Skeletal muscle cell (primary cell): ENCODE data around the gene AUTS2.
A peak's percentile ranks its signal among the peaks of the same experiment; 100 is the strongest.
"Not testable (repeated sequence)": the region's sequence is repeated elsewhere in the genome, so short reads cannot be mapped to it uniquely, and the experiment has no call there.

Experiments used
- DNase-seq: peaks from one replicate; pipeline ENCODE4 v3.0.0-alpha.2; 2010; ENCODE audit warnings: low read depth
- H3K4me3 ChIP-seq: 2 replicates; pipeline ENCODE4 v1.5.1; 2011; ENCODE audit warnings: low read depth, mild to moderate bottlenecking, control low read depth, low read length, moderate library complexity

AUTS2 gene

DNA sequence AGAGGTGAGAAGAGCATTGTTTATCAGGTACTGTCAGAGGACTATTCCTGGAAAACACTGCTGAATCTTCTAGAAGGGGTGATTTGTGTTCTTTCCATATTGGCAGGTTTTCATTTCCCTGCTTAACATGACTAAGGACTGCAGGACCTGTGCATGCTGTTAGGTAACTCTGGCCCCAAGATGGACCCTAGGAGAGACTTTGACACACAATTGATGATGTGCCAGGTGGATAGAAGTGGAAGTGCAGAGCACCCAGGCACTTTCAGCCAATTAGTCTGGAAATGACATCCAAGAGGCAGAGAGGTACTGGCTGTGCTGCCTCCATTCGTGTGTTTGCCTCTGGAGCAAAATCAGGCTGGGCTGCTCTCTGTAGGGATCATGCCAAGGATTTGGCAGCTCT lies 1037.4 kb downstream of the AUTS2 start:
- no peak for DNase-seq
- H3K4me3 ChIP-seq: no peak overlapping the region

DNA sequence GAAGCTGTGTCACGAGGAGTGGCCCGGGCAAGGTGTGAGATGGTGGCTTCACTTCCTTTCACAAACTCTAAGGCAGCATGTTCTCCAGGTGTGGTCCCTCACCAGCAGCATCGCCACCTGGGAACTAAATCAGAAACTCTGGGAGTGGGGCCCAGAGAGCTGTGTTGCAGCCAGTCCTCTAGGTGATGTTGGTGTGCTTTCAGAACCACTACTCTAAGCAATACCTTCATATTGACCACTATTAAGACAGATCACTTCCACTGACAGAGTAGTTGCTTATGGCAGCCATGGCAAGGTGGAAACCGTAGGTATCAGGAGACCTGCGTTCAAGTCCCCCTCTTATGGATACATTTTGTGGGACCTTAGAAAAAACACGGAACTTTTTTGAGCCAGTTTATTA lies 1037.9 kb downstream of the AUTS2 start:
- no peak for DNase-seq
- H3K4me3 ChIP-seq: no peak overlapping the region

DNA sequence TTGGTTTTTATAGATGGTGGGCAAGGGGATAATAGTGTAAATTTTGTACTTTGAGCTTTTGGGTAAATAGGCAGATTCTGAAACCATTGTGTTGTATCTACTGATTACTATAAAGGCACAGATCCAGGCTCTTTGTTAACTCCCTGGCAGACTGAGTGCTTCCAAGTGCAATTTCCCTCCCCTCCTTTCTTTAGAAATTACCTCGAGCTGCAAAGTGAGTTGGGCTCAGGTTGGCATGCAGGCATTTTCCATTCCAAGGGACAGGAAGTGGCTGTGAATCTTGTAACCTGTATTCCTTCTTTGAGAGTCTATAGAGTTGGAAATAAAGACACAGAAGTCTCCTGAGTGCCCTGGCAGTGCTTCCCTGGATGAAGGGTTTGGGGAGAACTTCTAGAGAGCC lies 1039.5 kb downstream of the AUTS2 start:
- DNase-seq: no peak
- no peak overlapping the region for H3K4me3 ChIP-seq

DNA sequence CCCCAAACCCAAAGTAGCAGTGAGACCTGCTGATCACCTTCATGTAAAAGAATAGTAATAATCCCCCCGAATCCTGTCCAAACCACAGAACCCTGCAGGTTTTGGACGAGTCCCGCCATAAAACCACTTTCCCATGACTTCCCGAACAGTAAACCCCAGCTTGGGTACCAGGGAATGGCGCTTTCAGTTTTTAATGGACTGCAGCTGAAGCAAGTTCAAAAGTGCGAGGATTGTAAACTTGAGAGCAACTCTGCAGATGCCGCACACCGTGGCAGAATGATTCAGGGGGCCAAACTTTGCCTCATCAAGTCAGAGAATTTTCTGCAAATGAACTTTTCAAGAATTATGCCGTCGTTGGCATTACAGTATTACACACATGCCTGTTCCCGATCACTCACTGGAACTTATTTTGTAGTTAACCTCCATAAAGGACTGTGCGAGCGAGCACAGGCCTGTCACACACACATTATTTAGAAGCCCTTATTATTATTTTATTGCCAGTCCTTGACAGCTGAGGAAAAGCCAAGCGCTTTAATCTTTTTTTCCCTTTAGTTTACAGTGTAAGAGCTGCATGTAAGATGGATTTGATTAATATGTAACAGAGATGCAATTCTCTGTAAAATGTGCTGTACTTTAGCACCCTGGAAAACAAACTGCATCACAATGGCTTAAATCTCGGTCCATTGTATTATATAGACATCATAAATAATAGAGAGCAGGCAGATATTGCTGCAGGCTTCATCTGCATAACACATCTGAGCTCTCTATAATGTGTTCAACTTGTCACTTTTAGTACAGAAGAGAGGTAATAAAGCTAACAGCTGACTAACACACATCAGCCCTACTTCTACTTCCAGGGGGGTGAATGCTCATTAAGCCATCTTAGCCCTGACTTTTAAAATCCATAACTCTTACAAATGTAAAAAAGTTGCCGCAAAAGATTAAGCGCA lies 1040.2 kb downstream of the AUTS2 start:
- H3K4me3 ChIP-seq: no peak overlapping the region
- no peak for DNase-seq

DNA sequence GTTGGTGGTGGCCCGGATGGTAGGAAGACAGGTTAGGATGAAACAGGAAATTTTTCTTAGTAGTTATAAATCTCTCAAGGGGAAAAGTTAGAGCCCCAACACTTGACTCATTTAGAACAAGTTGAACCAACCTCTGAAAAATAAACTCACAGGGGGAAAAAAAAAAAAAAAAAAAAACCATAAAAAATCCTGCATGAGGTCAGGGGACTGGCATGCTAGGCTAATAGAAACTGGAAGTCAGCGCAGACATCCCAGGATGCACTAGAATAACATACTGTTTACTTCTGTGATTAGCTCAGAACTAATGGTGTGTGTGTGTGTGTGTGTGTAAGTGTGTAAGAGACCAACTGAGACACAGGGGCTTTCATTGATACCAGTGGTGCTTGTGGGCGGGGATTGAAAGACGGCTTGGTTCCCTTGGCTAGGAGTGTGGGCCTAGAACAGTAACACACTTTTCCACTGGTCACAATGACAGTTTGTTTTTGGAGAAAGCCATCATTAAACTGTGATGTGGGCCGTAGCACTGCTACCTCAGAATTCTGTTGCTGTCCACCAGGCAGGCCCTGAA lies 1042.1 kb downstream of the AUTS2 start:
- no peak overlapping the region for H3K4me3 ChIP-seq
- DNase-seq: peak; percentile 57

DNA sequence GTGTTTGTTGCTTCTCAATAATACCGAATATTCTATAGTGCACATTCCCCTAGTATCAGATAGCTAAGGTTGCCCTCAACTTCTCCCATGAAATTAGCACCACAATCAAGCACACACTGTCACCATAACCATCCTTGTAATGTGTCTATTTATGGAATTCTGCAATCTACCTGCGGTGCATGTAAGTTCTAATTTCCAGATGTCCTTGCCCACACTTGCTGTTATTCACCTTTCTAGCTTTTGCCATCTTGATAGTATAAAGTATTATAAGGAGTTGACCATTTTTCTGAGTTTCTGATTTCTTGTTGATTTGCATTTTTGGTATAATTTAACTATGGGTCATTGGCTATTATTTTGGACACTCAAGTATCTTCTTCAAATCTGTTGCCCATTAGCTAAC lies 1043.6 kb downstream of the AUTS2 start:
- H3K4me3 ChIP-seq: no peak overlapping the region
- DNase-seq: no peak

DNA sequence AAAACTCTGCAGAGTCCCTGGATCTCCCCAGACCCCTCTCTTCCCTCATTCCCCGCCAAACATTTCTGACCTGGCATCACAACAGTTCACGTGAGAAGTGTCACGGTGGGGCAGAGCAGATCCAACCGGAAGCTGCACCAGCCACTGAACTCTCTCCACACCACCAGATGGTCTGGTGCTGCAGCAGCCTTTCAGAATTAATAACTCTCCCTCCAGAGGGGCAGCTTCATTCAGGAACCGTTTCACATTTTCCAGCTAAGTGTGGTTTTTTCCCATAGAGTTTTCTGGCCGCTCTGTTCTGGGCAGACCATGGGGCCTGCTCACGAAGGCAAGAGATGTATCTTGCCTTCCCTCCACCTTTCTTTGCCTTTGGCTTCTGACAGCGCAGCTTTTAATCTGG lies 1047.0 kb downstream of the AUTS2 start:
- H3K4me3 ChIP-seq: no peak overlapping the region

DNA sequence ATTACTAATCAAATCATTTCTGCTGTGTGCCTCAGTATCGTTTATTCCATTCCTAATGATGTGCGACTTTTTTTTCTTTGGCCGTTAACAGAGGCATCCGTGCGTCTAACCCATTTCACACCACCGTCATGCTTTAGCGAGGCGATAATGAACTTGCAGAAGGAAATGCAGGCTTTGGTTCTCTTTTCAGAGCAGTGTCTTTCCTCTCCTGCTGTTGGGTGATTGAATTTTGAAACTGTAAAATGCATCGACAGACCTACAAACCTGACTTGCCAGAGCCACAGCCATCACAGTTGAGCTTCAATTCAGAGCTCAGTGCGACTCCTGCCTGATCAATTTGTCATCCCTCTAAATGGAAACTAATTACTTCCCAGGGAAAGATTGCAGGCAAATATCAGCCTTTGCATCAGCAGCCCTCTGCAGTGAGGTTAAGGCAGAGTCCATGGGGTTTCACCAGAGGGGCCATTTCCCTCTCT lies 1047.6 kb downstream of the AUTS2 start:
- no peak for DNase-seq
- H3K4me3 ChIP-seq: no peak overlapping the region

More for the DNA sequence above, 1047.0 kb downstream of the AUTS2 start:
- DNase-seq: no peak

DNA sequence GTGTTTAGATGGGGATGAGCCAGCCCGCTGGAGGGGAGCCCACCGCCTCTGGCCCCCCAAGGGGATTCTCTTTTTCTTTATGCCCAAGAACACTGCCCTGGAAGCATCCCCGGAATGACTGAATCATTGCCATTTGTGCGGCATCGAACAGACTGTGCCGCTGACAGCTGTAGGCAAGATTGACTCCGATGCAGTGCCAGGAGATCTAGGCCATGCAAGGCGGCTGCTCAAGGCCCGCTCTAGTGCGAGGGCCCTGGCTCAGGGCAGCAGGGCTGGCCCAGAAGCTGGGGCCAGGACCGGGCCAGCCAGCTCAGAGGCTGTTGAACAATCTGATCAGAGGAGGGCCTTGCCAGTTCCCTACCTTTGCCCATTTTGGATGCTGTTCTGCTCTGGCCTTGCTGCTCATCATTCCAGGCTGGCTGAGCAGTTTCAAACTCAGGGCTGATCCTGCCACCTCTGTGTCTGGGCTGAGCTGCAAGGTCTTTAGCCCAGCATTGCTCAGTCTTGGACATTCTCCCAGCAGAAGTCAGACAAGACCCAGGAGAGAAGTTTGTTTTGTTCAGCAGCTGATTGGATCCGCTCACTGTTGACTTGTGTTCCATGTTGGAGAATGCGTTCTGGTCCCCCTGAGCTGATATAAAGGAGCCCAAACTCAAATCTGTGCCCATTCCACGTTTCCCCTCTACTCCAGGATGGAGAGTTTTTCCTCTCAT lies 1048.4 kb downstream of the AUTS2 start:
- no peak overlapping the region for H3K4me3 ChIP-seq
- DNase-seq: no peak

DNA sequence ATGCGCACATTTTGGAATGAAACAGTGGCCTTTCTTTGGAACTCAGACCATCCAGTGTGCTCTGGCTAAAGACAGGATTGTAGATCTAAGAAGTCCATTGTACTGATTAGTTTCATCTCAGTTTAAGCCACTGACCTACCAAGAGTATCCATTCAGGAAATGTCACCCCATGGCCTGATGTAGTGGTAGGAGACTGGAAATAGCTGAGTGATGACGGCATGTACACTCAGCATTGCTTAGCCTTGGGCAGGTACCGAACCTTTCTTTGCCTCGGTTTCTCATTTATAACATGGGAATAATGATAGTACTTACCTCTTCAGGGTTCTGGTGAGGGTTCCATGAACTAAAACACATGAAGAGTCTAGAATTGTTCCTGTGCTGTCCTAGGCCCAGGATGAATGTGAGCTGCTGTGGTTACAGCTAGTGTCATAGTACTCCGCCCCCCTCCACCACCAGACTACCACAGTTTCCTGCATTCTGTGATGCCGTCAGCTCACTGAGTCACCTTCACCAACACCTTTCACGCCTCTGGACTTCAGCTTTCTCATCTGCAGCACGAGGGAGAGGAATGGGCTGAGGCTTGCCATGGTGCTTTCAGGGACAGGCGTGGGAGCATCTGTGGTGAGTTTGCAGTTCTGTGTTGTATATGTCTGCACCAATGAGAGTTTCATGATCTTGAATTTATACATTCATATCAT lies 1049.7 kb downstream of the AUTS2 start:
- DNase-seq: peak; percentile 37
- no peak overlapping the region for H3K4me3 ChIP-seq

DNA sequence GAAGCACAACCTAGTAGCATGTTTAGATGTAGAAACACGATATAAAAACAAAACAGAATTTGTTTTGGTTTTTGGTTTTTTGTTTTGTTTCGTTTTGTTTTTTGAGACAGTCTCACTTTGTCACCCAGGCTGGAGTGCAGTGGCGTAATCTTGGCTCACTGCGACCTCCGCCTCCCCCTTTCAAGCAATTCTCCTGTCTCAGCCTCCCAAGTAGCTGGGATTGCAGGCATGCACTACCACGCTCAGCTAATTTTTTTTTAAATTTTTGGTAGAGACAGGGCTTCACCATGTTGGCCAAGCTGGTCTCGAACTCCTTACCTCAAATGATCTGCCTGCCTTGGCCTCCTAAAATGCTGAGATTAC lies 1050.2 kb downstream of the AUTS2 start:
- not testable (repeated sequence) for H3K4me3 ChIP-seq

DNA sequence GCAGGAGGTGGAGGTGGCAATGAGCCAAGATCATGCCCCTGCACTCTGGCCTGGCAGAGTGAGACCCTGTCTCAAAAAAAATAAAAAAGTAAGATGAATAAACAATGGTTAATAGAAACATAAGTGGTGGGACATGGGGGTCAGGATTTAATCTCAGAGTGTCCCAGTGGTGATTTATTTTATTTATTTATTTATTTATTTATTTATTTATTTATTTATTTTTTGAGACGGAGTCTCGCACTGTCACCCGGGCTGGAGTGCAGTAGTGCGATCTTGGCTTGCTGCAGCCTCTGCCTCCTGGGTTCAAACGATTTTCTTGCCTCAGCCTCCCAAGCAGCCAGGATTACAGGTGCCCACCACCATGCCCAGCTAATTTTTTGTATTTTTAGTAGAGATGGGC lies 1051.0 kb downstream of the AUTS2 start:
- no peak overlapping the region for H3K4me3 ChIP-seq
- DNase-seq: no peak

More for the DNA sequence above, 1050.2 kb downstream of the AUTS2 start:
- not testable (repeated sequence) for DNase-seq

DNA sequence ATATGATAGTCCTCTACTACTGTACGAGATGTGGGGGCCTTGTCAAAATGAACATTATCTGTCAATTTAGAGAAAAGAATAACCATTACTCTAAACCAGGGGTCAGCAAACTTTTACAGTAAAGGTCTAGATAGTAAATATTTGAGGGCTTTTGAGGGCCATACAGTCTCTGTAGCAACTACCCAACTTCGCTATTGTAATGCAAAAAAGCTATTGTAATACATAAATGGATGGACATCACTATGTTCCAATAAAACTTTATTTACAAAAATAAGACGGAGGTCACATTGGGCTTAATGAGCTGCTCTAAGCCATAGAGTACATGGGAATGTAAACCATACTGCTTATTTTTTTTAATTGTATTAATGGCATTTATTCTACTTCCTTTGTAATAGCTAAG lies 1055.9 kb downstream of the AUTS2 start:
- DNase-seq: no peak
- H3K4me3 ChIP-seq: no peak overlapping the region

DNA sequence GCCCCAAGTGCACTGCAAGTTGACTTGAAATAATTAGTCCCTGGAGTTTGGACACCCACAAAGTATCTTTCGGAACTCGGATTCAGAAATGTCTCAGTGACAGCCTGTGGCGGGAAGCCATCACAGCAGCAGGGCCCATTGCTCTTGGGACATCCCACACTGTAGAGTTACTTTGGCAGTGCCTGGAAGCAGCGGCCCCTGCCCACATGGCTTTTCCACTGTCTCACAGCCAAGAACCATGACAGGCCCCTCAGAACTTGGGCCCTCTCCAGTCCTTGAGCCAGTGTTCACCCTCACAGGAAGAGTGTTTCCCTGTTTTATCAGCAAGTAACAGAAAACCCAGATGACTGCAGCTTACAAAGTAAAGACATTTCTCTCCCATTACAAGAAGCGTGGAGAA lies 1056.7 kb downstream of the AUTS2 start:
- no peak overlapping the region for H3K4me3 ChIP-seq
- DNase-seq: no peak

DNA sequence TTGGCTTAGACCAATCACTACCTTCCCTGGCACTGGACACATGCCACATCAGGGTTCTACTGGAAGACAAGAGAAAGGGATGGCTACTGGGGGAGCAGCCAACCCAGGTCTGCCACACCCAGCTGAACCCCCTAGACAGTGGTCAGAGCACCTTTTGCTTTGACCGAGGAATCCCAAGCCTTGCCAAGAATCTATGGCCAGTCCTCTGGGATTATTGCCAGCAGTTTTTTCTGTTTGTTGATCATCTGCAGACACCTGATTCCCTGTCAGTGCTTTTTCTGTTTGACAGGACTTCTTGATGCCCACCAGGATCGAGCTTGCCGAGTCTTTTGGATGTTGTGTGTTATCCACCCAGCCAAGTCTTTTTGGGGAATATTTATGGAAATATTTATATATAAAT lies 1057.4 kb downstream of the AUTS2 start:
- DNase-seq: no peak
- H3K4me3 ChIP-seq: no peak overlapping the region

DNA sequence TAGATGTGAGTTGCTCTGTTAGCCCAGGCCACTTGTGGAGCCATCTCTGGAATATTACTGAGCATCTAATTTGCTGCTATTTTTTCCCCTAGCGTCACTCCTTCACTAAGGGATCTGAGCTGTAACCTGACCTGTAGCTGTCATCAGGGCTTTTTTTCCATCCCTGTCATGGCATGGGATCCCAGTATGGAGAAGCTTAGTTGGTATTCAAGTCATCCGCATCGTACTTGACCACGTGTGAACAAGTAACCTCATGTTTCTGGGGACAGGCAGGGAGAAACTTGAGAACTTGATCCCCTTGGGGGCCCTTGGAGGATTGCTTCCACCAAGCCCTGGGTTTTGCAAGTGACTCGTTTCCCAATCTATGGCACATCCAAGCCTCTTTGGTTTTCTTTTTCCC lies 1059.3 kb downstream of the AUTS2 start:
- no peak for DNase-seq
- no peak overlapping the region for H3K4me3 ChIP-seq

DNA sequence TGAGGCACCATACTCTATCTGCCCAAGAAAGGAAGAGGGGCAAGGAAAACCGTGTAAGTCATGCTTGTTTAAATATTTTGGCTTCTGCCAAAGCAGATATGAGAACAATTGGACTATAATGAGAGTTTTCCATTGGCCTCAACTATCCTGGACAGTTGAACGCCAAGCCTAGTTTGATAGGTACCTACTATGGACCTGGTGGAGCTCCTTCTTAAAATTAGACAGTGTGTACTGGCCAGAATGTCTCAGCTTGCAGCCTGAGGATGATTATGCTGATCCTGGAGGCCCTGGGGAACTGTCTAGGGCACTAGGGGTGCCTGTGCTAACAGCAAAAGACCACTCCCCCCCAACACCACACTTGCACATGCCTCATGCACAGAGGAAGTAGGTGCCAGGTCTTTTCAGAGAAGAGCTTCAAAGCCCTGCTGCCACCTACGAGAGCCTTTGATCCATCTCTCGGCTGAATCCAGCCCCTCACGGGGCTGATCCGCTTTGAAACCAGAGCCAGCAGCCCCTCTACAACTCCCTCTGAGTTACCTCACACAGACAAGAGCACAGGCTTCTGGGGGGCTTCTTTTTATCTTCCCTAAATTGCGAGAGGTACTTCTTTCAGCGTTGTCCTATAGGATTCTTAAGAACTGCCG lies 1059.8 kb downstream of the AUTS2 start:
- no peak for DNase-seq

DNA sequence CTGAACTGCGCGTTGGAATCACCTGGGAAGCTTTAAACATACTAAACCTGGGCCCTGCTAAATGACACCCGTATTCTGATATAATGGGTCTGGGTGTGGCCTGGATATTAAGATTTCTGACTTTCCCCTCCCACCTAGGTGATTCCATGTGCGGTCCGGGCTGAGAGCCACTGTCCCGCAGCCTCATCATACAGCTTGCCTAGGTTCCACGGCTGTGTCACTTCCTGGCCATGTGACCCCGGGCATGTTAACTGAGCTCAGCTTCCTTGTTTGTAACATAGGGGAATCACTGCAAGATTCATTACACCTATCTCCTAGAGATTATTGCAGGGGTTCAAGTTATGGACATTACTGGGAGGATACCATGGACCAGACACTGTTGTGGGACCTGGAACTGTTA lies 1061.0 kb downstream of the AUTS2 start:
- H3K4me3 ChIP-seq: no peak overlapping the region
- no peak for DNase-seq

More for the DNA sequence above, 1059.8 kb downstream of the AUTS2 start:
- no peak overlapping the region for H3K4me3 ChIP-seq

DNA sequence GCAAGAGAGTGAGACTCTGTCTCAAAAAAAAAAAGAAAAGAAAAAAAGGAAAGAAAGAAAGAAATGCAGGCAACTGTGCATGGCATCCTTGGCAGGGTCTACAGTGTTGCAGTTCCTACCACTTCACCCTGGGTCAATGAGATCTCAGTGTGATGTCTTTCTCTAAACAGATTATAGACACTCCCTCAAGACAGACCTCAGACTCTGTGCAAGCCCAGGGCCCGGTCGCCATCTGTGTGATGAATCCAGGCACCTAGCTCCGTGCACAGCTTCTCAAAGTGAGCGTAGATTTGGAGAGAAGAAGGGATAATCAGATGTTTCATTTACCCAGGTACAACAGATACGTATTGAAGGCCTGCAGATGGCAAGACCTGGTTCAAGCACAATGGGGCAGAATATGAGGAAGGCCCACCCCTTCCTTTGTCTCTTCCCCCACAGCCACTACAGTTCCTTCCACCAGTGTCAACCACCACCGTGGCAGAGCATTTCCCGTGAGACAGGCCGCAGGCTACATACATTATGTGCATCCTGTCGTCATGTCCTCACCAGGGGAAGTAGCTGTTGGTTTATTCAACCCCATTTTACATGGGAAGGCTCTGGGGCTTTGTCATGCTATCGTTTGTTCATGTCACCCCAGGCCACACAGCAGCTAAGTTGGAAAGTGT lies 1062.0 kb downstream of the AUTS2 start:
- no peak overlapping the region for H3K4me3 ChIP-seq
- no peak for DNase-seq
